GM19397 (cell line): ENCODE results near the gene SLC2A1.

Experiments
- ATAC-seq: cut with Tn5 transposase; IDR thresholded peaks from one replicate; pipeline ENCODE4 v1.9.1; 2021; ENCODE audit warnings: mild to moderate bottlenecking, moderate library complexity; ENCODE audit not compliant: unreplicated experiment

Gene SLC2A1

GRCh38 chr1:42944246-42944928 lies 14.3 kb downstream of the SLC2A1 start:
- ATAC-seq: no peak

DNA sequence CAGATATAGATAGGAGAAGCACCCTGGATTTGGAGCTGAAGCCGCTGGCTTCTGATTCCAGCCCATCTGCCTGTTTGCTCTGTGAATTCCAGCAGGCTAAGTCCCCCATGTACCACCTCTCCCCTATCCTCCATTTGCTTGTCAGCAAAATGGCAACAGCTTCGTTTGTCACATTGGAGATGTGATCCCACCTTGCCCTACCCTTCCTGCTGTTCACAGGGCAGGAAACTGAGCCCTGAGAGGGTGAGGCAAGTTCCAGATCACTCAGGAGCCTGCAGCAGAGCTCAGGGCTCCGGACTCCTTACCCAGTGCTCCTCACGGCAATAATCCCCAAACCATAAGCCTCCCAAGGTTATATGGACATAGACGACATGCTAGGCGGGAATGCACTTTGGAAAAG lies 14.9 kb downstream of the SLC2A1 start:
- no peak for ATAC-seq

- ATAC-seq: no peak
Observed at GRCh38 chr1:42943166-42943565, 15.5 kb downstream of the SLC2A1 start.

DNA sequence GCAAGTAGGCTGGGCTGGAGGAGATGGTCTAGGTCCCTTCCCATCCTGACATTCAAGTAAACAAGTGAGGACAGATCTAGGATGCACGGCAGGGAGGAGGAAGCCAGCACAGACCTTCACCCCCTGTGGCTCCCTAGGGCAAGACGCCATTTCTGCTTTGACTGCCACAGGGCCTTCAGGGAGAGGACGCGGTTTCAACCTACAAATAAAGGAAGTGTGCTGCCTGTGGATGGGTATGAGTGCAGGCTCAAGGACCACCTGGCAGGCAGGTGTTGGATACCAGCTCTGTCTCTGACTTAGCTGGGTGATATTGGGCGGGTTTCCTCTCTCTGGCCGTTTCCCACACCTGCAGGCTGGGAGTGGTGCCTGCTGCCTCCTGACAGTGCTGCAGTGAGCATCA lies 16.2 kb downstream of the SLC2A1 start:
- no peak for ATAC-seq

- no peak for ATAC-seq
Observed at GRCh38 chr1:42941640-42942330, 16.9 kb downstream of the SLC2A1 start.

- ATAC-seq: no peak
Observed at GRCh38 chr1:42940851-42941639, 17.6 kb downstream of the SLC2A1 start.

DNA sequence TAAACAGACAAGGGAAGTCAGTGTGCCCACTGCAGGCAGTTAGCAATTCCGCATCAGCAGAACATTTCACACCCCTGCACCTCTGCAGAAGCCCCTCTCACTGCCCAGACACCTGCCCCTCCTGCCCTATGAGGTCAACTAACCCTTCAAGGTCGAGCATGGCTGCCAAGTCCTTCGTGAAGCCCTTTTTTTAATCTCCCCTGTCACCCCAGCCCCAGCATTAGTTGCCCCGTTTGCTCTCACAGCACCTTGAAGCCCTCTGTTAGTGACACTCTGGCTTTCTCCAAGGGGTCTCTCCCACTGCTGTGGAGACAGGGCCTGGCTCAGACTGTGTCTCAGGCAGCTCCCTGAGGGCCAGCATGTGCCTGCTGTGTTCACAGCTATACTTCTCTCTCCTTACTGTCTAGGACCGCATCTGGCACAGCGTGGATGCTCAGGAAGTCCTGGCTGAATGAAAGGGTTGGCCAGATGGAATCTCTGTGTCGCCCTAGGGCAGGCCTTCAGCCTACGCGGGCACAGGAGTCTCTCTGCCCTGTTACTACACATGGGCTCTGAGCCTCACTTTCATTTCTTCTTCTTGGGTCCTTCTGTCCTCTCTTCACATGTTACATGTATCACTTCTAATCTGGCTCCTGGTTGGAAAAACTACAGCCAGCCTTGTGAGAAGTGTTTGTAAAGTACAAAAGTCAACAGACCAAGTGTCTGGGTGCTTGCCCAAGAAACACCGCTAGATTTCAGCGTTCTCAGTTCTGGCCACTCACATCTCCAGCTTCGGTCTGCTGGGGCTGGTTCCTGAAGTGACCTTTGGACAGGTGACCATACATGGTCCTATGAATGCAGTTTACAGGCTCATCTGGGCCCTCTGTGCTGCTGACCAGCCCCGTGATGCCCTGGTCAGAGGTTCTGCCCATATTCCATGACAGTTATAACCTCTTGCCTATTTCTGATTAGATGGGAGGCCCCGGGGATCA lies 19.7 kb downstream of the SLC2A1 start:
- no peak for ATAC-seq

DNA sequence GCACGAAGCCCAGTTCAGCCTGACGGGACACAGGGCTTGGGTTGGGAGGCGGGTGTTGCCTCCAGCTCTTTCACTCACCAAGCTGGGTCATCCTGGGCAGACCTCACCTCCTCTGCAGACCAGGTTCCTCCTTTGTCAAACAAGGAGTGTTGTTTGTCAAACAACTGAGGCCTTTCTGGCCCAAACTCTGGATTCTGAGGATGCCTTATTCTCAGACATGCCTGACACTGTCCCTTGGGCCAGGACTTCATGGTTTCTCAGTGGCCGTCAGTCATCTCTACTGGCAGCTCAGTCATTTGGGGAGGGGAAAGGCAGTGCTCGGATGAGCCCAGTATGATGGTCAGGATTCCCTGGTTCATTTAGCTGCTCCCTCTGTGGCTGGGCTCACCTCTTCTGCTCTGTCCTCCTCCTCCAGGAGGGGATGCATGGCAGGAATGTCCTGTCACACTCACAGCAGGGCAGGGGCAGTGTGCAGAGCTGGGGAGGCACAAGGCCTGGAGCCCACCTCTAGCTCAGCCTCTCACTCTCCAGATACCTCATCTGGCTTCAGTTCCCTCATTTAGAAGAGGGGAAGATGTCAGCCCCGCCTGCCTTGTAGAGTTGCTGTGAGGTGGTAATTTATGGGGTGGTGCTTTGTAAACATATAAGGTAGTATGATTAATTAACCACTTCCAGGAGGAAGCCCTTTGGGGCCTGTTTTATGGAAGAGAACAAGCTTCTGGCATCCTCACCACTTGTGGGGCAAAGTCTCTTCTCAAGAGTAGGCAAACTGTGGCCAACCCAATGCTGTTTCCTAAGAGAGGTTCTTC lies 20.6 kb downstream of the SLC2A1 start:
- ATAC-seq: no peak

- ATAC-seq: no peak
Observed at GRCh38 chr1:42937141-42937696, 21.4 kb downstream of the SLC2A1 start.

GRCh38 chr1:42936309-42937078 lies 22.2 kb downstream of the SLC2A1 start:
- no peak for ATAC-seq

DNA sequence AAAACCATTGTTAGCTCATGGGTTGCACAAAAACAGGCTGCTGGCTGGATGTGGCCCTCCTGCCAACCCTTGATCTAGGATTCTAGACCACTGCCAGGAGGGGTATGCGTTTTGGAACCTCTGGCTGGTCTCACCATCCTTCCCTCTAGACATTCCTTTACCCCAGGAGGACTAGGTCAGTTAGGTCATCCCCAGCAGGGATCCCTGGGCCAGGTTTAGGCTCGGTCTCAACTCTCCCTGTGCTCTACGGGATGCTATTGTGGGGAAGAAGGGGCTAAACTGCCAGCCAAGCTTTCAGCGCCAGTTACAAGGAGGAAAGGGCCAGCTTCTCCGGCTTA lies 22.7 kb downstream of the SLC2A1 start:
- no peak for ATAC-seq

DNA sequence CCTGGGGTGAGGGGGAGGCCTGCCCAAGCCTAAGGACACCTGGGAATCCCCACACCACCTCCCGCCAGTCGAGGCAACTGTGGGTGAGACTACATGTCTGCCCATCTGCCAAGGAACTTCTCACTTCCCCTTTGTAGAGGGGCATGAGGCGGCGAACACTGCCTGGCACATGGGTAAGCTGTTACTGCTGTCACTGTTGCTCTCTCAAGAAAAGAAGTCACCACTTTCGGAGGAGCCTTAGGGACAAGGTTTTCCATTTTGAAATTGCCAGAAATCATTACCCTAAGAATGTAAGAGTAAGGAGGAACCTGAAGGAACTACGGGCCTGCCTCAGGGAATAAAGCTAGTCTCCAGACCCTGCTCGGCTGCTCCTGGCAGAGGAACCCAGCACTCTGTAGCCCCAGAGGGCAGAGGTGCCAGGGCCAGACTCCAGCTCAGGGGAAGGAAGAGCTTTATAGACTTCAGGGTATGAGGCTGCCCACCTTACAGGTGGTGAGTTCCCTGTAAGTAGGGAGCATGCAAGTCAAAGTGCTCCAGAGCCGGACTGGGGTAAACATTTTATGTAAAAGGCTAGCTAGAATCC lies 23.3 kb downstream of the SLC2A1 start:
- no peak for ATAC-seq

DNA sequence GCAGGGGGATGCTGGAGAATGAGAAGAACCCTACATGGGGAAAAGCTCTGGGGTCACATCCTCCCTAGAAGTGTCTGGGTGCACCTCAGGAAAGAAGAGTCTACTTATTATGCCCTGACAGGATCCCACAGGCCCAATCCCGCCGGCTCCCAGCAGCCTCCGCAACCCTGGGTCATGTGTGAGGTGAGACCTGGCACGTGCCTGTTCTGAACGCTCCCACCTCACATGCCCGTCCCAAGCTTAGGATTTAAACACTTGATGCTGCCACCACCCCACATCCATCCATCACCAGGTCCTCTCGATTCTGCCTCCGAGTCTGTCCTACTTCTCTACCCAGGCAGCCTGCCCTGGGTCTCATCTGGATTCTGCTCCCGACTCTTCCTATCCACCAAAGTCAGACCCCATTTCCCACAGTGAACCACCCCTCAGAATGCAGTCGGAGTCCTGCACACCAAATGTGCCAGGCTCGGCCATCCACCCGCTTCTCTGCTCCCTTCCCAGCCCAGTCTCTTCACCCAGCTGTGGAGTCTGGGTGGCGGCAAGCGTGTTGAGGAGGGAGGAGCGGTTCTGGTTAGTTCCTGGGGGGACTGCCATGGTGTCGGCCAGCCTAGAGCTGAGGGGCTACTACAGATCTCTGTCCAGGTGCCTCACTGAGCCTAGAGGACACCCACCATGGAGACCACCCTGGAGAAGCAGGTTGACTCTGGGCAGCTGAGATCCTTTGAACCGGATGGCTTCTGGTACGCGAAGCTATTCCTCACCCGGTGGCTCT lies 23.9 kb downstream of the SLC2A1 start:
- no peak for ATAC-seq

DNA sequence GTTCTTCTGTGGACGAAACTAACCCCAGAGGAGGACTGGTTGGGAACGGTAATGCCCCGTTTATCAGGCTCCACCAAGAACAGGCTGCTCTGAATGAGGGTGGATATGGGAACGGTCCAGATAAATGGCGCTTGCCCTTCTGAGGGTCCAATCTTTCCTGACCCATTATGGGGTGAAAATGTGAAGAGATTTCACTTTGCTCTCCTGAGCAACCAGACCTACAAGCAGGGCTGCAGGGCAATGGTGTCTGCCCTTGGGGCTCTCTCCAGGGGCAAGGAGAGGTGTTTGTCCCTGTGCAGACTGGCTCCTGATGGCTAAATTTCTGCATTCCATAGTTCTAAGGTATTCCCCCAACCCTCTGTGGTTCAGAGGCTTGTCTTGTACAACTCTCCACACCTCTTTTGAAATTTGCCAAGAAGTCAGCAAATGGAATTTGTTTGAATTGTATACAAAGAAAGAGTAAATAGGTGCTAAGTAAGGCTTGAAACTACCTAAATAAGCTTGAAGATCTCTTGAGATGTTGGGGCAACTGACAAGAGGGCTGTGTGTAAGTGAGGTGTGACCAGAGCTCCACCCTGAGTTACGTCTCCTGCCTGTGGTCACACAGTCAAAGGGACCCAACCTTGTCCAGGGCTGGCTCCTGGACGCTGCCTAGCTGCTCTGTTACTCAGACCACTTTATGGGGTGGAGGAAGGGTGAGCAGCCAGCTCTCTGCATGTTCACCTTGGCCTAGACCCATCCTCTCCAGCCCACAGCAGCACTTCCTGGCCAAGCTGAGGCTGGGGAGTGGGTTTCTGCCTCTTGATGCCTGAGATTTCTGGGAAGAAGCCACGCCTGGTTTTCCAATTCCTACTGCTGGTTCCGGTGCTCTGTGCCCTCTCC lies 24.8 kb downstream of the SLC2A1 start:
- no peak for ATAC-seq

GRCh38 chr1:42933060-42933586 lies 25.5 kb downstream of the SLC2A1 start:
- ATAC-seq: no peak

- no peak for ATAC-seq
Observed at GRCh38 chr1:42932442-42932941, 26.2 kb downstream of the SLC2A1 start.
